HG02571 (cell line): ENCODE measurements around the gene MBNL2.

ENCODE experiments used
- ATAC-seq: cut with Tn5 transposase; IDR thresholded peaks from one replicate; pipeline ENCODE4 v1.9.1; 2021; ENCODE audit warnings: mild to moderate bottlenecking, moderate library complexity; ENCODE audit not compliant: unreplicated experiment

Gene MBNL2

GRCh38 chr13:97231829-97232196 is 9.7 kb downstream of the MBNL2 start:
- no peak for ATAC-seq

- ATAC-seq, result no peak
Measured at GRCh38 chr13:97233499-97233898, 11.4 kb downstream of the MBNL2 start.

GRCh38 chr13:97234236-97234635 is 12.1 kb downstream of the MBNL2 start:
- ATAC-seq, result no peak

GRCh38 chr13:97234742-97235141 is 12.6 kb downstream of the MBNL2 start:
- no peak for ATAC-seq

GRCh38 chr13:97235549-97236231 is 13.6 kb downstream of the MBNL2 start:
- ATAC-seq, result no peak

GRCh38 chr13:97237388-97237787 is 15.3 kb downstream of the MBNL2 start:
- no peak for ATAC-seq

GRCh38 chr13:97238432-97238831 is 16.3 kb downstream of the MBNL2 start:
- ATAC-seq, result no peak

- no peak for ATAC-seq
Measured at GRCh38 chr13:97238883-97239282, 16.8 kb downstream of the MBNL2 start.

GRCh38 chr13:97239306-97239705 is 17.2 kb downstream of the MBNL2 start:
- no peak for ATAC-seq

- ATAC-seq, result no peak
Measured at GRCh38 chr13:97239943-97240787, 18.0 kb downstream of the MBNL2 start.

- no peak for ATAC-seq
Measured at GRCh38 chr13:97240788-97241734, 18.9 kb downstream of the MBNL2 start.

- no peak for ATAC-seq
Measured at GRCh38 chr13:97241761-97242160, 19.6 kb downstream of the MBNL2 start.

- no peak for ATAC-seq
Measured at GRCh38 chr13:97242755-97243497, 20.8 kb downstream of the MBNL2 start.

GRCh38 chr13:97243915-97244781 is 22.0 kb downstream of the MBNL2 start:
- no peak for ATAC-seq

GRCh38 chr13:97245011-97245410 is 22.9 kb downstream of the MBNL2 start:
- no peak for ATAC-seq

GRCh38 chr13:97246596-97247158 is 24.5 kb downstream of the MBNL2 start:
- no peak for ATAC-seq

- no peak for ATAC-seq
Measured at GRCh38 chr13:97248243-97248642, 26.1 kb downstream of the MBNL2 start.

GRCh38 chr13:97249093-97249795 is 27.1 kb downstream of the MBNL2 start:
- no peak for ATAC-seq
